Articular chondrocyte of knee joint (primary cell): ENCODE results near the gene NOS1. TPM values are rescaled to one million over a fixed set of nuclear protein-coding genes. Genes with fewer than 3 reads are reported as not detected.

ENCODE experiments used
- total RNA-seq: library from RNA; depleted of rRNA; stranded (reverse); fragments of >200 nt; gene quantifications from 2 replicates; pipeline ENCODE4 v1.2.3, GENCODE V29; 2012

The NOS1 gene
- total RNA-seq: not detected in 2 replicates

GRCh38 chr12:117361347-117361751, at the start of gene NOS1:
TSS of gene NOS1 (minus strand) at chr12:117361626. CDS start at chr12:117331069, 30,557 bp downstream.

DNA sequence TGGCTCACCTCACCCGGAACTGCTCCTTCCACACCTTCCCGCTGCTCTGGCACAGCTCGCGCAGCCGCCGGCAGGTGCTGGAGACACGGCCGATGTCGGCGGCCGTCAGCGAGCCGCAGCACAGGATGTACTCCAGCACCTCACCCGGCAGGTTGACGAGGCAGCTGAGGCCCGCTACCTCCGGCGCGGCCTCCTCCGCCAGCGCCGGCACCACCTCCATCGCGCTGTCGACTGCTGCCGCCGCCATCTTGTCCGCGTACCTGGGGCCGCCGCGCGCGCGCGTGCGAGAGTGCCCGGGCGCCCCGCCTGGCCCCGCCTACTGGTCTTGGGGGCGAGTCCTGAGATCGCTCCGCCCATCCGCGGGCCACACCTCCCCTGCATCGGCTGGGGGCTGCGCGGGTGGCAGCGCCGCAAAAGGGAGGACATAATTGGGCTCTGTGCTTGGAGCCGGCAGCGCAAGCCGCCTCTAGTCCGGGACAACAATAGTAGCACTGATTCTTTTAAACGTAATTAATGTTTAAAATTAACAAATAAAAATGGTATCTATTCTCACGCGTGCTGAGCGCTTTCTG, 171.1 kb downstream of the NOS1 start, which contains the start of gene FBXO21:
Gene FBXO21 (minus strand): TSS at position 261 of the 572 bp plus-strand sequence. CDS start 14 bp downstream, at position 247.

Other genes with a start within 250 kb of the NOS1 start
- 43.2 and 54.6 TPM in 2 replicates for gene FBXO21, start 171.2 kb downstream of the NOS1 start, total RNA-seq